ENCODE measurements around the gene MYEF2. TPM values are rescaled to one million over a fixed set of nuclear protein-coding genes. Genes with fewer than 3 reads are reported as not detected.

MYEF2 gene
- total RNA-seq, 1 donor from 2014 or later: 22.6 TPM

Other genes with a start within 250 kb of the MYEF2 start
- not detected in 2 replicates for gene SLC24A5, start 57.3 kb downstream of the MYEF2 start, total RNA-seq
- not detected in 2 replicates for gene CTXN2, start 13.4 kb upstream of the MYEF2 start, total RNA-seq
- gene SLC12A1, start 28.0 kb upstream of the MYEF2 start, total RNA-seq: not detected in 2 replicates
- 41.4 and 45.8 TPM in 2 replicates for gene DUT, start 153.1 kb upstream of the MYEF2 start, total RNA-seq

Measured in astrocyte (in vitro differentiated cells and primary cell).